Adrenal gland (tissue), 12 donors: ENCODE results near the gene SARS1. TPM values are rescaled to one million over a fixed set of nuclear protein-coding genes. Genes with fewer than 3 reads are reported as not detected.

Experiments used
- DNase-seq, 7 donors: peaks; one replicate each; pipeline ENCODE4 v3.0.0-alpha.2; 2019 to 2020
- H3K27ac ChIP-seq, 5 donors: fragments of 200-600 bp; sonication (generic) in 4 of 5; 1 replicate in 3 of 5; 2 replicates in 2 of 5; pipeline versions ENCODE4 v1.5.1 to v1.8.0; 2016 to 2020; ENCODE audit warnings: mild to moderate bottlenecking in 1 of 5
- H3K27me3 ChIP-seq: fragments of 200-600 bp; 2 replicates; pipeline ENCODE4 v1.8.0; 2021
- H3K36me3 ChIP-seq, 2 donors: fragments of 200-600 bp; replicated peaks in 1 of 2; 1 replicate in 1 of 2; 2 replicates in 1 of 2; pipeline versions ENCODE4 v1.5.1 to v1.8.0; 2018 to 2022
- H3K4me1 ChIP-seq, 2 donors: fragments of 200-600 bp; replicated peaks in 1 of 2; 1 replicate in 1 of 2; 2 replicates in 1 of 2; pipeline versions ENCODE4 v1.5.1 to v1.8.0; 2018 to 2021
- H3K4me3 ChIP-seq, 4 donors: fragments of 200-600 bp; sonication (generic) in 3 of 4; one replicate each; pipeline ENCODE4 v1.5.1; 2016 to 2018
- H3K9me3 ChIP-seq, 3 donors: fragments of 200-600 bp; sonication (generic) in 1 of 3; replicated peaks in 1 of 3; 1 replicate in 2 of 3; 2 replicates in 1 of 3; pipeline versions ENCODE4 v1.5.1 to v1.8.0; 2016 to 2021
- POLR2A ChIP-seq, 2 donors: fragments of 450-650 bp; IDR thresholded peaks; one replicate each; pipeline ENCODE4 v1.6.1; 2017; ENCODE audit warnings: antibody characterized with exemption in 2 of 2, mild to moderate bottlenecking in 2 of 2, moderate library complexity in 1 of 2
- WGBS, 4 donors: extraction: QIAGEN DNeasy Blood & Tissue Kit in 2 of 4; methylation state at CpG; one replicate each; pipeline versions ENCODE4 v1.1.5 to v1.1.7; 2013 to 2017; 5-methylcytosine and 5-hydroxymethylcytosine counted together
- intact Hi-C, 2 donors: fragments of 100-400 bp; cut with DNase I; formaldehyde crosslinking; loops; one replicate each; pipeline versions ENCODE4 v1.14.1 to v1.15.0; 2022 to 2023
- polyA plus RNA-seq, 3 donors: library from polyadenylated mRNA; stranded (reverse); fragments of 200-250 nt in 2 of 3; fragments of 350-450 nt in 1 of 3; fragmentation: Illumina TruSeq in 1 of 3; extraction: RNeasy Lipid Tissue Mini Kit (QIAGEN cat#74804) in 1 of 3; gene quantifications; one replicate each; pipeline ENCODE4 v1.2.3, GENCODE V29; 2013 to 2014
- total RNA-seq, 9 donors: library from RNA; depleted of rRNA in 4 of 9; stranded (reverse); fragments of >200 nt in 4 of 9; fragments of 120-200 nt in 1 of 9; fragmentation: NEBNext Ultra II Directional in 1 of 9; extraction: Animal tissue kit (Norgen Biotek cat#: 25700) in 1 of 9; gene quantifications; one replicate each; pipeline versions ENCODE4 v1.1.0 to v1.2.4, GENCODE V29; 2013 to 2023
- TF ChIP-seq, protein P1 (sequence below), 6 experiments: fragments of 450-650 bp in 4 of 6; fragments of 200-600 bp in 2 of 6; sonication (generic) in 1 of 6; IDR thresholded peaks; 1 replicate in 5 of 6; 2 replicates in 1 of 6; pipeline versions ENCODE4 v1.5.1 to v1.8.0; 2016 to 2021; ENCODE audit warnings: antibody characterized with exemption in 6 of 6, mild to moderate bottlenecking in 2 of 6, moderate library complexity in 1 of 6
- donor health status: healthy with polysubstance abuse.
- donor health status: Bipolar disorder and iron deficiency.
- donor health status: DM: yes; HTN: yes; CAD: no.
- donor health status: DM: no; HTN: no; CAD: no.
- donor health status: DM: no; HTN: no; CAD: no.
- donor health status: DM: yes; HTN: yes; CAD: no.

The SARS1 gene
- total and polyA plus RNA-seq, 12 donors: 64.3 to 216 (median 152) TPM

DNA sequence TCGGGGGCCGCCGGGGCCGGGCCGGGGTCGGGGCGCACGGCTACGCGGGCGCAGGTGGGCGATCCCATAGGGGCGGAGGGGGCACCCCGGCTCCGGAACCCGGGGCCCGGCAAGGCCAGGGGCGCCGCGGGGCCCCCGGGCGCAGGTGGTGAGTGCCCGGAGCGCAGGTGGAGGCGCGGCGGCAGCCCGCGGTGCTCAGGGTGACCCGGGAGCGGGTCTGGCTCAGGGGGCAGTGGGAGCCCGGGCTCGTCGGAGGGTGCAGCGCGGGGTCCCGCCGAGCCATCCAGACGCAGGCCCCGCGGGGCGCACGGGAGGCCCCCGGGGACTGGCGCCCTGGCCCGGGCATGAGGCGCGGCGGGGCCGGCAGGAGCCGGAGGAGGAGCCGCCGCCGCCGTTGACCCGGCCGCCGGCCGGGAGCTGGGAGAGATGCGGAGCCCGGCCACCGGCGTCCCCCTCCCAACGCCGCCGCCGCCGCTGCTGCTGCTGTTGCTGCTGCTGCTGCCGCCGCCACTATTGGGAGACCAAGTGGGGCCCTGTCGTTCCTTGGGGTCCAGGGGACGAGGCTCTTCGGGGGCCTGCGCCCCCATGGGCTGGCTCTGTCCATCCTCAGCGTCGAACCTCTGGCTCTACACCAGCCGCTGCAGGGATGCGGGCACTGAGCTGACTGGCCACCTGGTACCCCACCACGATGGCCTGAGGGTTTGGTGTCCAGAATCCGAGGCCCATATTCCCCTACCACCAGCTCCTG is 36.1 kb downstream of the SARS1 start:
- H3K9me3 ChIP-seq: no peaks in the 10 kb centered on the region
- H3K4me1 ChIP-seq: peaks cover 0 to 10% of the 10 kb centered on the region in 2 donors
- H3K36me3 ChIP-seq: no peaks in the 10 kb centered on the region
- no peaks in the 10 kb centered on the region for H3K27me3 ChIP-seq
- peak overlapping the region in 1 of 4 donors; percentile 88 for H3K4me3 ChIP-seq
- peak in 1 of 7 donors; percentile 22 for DNase-seq
- H3K27ac ChIP-seq: no peak overlapping the region
- intact Hi-C loops: no loop called here
- TF ChIP-seq, protein P1, sequence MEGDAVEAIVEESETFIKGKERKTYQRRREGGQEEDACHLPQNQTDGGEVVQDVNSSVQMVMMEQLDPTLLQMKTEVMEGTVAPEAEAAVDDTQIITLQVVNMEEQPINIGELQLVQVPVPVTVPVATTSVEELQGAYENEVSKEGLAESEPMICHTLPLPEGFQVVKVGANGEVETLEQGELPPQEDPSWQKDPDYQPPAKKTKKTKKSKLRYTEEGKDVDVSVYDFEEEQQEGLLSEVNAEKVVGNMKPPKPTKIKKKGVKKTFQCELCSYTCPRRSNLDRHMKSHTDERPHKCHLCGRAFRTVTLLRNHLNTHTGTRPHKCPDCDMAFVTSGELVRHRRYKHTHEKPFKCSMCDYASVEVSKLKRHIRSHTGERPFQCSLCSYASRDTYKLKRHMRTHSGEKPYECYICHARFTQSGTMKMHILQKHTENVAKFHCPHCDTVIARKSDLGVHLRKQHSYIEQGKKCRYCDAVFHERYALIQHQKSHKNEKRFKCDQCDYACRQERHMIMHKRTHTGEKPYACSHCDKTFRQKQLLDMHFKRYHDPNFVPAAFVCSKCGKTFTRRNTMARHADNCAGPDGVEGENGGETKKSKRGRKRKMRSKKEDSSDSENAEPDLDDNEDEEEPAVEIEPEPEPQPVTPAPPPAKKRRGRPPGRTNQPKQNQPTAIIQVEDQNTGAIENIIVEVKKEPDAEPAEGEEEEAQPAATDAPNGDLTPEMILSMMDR (IDR thresholded peaks at IDR 0.05): no peak
- no peak for TF ChIP-seq POLR2A (IDR thresholded peaks at IDR 0.05)
- WGBS, 4 donors: 4 to 60% (median 4%) methylated on average over 1 to 80 of the region's 80 CpGs; no CpG with 5 or more reads in 1 of the 4 donors

- 91 to 96% (median 94%) methylated on average over 15 to 33 of the region's 33 CpGs for WGBS, 4 donors
- peaks cover 0 to 14% of the 10 kb centered on the region in 2 donors for H3K4me1 ChIP-seq
- H3K27ac ChIP-seq: no peak overlapping the region
- DNase-seq: no peak
- intact Hi-C loops: no loop called here
- no peaks in the 10 kb centered on the region for H3K36me3 ChIP-seq
- H3K4me3 ChIP-seq: no peak overlapping the region
- H3K9me3 ChIP-seq: no peaks in the 10 kb centered on the region
- H3K27me3 ChIP-seq: no peaks in the 10 kb centered on the region
- no peak for TF ChIP-seq POLR2A (IDR thresholded peaks at IDR 0.05)
- TF ChIP-seq, protein P1 (IDR thresholded peaks at IDR 0.05): no peak
Measured at GRCh38 chr1:109250454-109251276, 36.9 kb downstream of the SARS1 start.

DNA sequence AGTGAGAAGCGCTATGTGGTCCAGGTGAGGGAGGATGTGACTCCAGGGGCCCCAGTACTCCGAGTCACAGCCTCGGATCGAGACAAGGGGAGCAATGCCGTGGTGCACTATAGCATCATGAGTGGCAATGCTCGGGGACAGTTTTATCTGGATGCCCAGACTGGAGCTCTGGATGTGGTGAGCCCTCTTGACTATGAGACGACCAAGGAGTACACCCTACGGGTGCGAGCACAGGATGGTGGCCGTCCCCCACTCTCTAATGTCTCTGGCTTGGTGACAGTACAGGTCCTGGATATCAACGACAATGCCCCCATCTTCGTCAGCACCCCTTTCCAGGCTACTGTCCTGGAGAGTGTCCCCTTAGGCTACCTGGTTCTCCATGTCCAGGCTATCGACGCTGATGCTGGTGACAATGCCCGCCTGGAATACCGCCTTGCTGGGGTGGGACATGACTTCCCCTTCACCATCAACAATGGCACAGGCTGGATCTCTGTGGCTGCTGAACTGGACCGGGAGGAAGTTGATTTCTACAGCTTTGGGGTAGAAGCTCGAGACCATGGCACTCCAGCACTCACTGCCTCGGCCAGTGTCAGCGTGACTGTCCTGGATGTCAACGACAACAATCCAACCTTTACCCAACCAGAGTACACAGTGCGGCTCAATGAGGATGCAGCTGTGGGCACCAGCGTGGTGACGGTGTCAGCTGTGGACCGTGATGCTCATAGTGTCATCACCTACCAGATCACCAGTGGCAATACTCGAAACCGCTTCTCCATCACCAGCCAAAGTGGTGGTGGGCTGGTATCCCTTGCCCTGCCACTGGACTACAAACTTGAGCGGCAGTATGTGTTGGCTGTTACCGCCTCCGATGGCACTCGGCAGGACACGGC is 37.8 kb downstream of the SARS1 start:
- 92 to 98% (median 95%) methylated on average over 16 to 32 of the region's 32 CpGs for WGBS, 4 donors
- H3K4me1 ChIP-seq: peaks cover 0 to 14% of the 10 kb centered on the region in 2 donors
- no peak for TF ChIP-seq POLR2A (IDR thresholded peaks at IDR 0.05)
- TF ChIP-seq, protein P1 (IDR thresholded peaks at IDR 0.05): no peak
- peak in 1 of 7 donors; percentile 10 for DNase-seq
- no peaks in the 10 kb centered on the region for H3K9me3 ChIP-seq
- H3K4me3 ChIP-seq: no peak overlapping the region
- no peak overlapping the region for H3K27ac ChIP-seq
- intact Hi-C loops: no loop called here
- no peaks in the 10 kb centered on the region for H3K27me3 ChIP-seq
- no peaks in the 10 kb centered on the region for H3K36me3 ChIP-seq
